ENCODE results near the gene ZCRB1.

ZCRB1 gene

GRCh38 chr12:42278128-42278510, 47.8 kb downstream of the ZCRB1 start:
- DNase-seq (ENCODE audit: low read depth), result no peak

- no peak for DNase-seq (ENCODE audit: low read depth)
Observed at GRCh38 chr12:42277396-42278127, 48.3 kb downstream of the ZCRB1 start.

GRCh38 chr12:42275499-42275898, 50.4 kb downstream of the ZCRB1 start:
- DNase-seq (ENCODE audit: low read depth), result no peak

- DNase-seq (ENCODE audit: low read depth), result no peak
Observed at GRCh38 chr12:42273706-42274105, 52.2 kb downstream of the ZCRB1 start.

- no peak for DNase-seq (ENCODE audit: low read depth)
Observed at GRCh38 chr12:42270596-42270995, 55.3 kb downstream of the ZCRB1 start.

GRCh38 chr12:42267413-42268190, 58.3 kb downstream of the ZCRB1 start:
- no peak for DNase-seq (ENCODE audit: low read depth)

- no peak for DNase-seq (ENCODE audit: low read depth)
Observed at GRCh38 chr12:42266579-42267230, 59.2 kb downstream of the ZCRB1 start.

GRCh38 chr12:42262271-42262670, 63.6 kb downstream of the ZCRB1 start:
- DNase-seq (ENCODE audit: low read depth), result no peak

Data from stromal cell of bone marrow (primary cell).